ENCODE results near the gene MARVELD2.

MARVELD2 gene

DNA sequence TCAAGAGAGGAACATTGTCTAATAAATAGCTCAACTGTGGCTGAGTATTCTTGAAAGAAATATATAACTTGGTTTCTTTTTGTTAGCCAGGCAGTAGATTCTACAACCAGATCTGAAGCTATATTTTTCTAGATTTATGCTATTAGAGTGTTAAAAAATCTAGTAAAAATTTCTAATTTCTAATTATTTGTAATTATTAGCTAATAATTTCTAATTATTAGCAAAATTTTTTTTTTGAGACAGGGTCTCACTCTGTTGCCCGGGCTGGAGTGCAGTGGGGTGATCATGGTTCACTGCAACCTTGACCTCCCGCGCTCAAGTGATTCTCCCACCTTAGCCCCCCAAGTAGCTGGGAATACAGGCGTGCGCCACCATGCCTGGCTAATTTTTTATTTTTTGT, 42.5 kb upstream of the MARVELD2 start:
- no peak for DNase-seq
- Histone ChIP-seq H3K36me3 (replicated peaks) (peaks cover 8% of the 10 kb centered on the region), H3K27ac (no peak overlapping the region), H3K4me3 (ENCODE audit: low read depth, low read length) (no peak overlapping the region), H3K27me3 (replicated peaks) (no peaks in the 10 kb centered on the region)
- TF ChIP-seq, protein P1, sequence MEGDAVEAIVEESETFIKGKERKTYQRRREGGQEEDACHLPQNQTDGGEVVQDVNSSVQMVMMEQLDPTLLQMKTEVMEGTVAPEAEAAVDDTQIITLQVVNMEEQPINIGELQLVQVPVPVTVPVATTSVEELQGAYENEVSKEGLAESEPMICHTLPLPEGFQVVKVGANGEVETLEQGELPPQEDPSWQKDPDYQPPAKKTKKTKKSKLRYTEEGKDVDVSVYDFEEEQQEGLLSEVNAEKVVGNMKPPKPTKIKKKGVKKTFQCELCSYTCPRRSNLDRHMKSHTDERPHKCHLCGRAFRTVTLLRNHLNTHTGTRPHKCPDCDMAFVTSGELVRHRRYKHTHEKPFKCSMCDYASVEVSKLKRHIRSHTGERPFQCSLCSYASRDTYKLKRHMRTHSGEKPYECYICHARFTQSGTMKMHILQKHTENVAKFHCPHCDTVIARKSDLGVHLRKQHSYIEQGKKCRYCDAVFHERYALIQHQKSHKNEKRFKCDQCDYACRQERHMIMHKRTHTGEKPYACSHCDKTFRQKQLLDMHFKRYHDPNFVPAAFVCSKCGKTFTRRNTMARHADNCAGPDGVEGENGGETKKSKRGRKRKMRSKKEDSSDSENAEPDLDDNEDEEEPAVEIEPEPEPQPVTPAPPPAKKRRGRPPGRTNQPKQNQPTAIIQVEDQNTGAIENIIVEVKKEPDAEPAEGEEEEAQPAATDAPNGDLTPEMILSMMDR (IDR thresholded peaks at IDR 0.05; ENCODE audit: low read depth, low read length, missing control alignments): no peak
- in situ Hi-C loops (cut with HindIII; ENCODE audit: low pct_ligation_motif_present, low sequenced_read_pairs): no loop called here

DNA sequence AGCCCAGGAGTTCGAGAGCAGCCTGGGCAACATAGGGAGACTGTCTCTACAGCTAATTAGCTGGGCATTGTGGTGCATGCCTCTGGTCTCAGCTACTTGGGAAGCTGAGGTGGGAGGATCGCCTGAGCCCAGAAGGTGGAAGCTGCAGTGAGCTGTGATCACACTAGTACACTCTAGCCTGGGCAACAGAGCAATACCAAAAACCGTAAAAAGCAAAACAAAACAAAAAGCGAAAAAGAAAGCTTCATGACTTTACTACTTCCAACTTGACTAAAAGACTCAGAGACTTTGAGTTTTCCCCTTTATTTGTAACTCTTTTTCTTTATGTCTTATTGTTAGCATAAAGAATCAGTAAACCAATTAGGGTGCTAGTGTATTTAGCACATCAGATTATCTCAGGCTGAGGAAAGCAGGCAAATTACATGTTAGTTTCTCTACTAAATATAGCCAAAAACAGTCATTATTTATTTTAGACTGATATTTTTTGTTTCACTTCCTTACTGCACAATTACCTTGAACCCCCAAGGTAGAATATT, 39.9 kb upstream of the MARVELD2 start:
- Histone ChIP-seq H3K4me3 (ENCODE audit: low read depth, low read length) (no peak overlapping the region), H3K27me3 (replicated peaks) (no peaks in the 10 kb centered on the region), H3K36me3 (replicated peaks) (peaks cover 10% of the 10 kb centered on the region), H3K27ac (no peak overlapping the region)
- no peak for DNase-seq
- in situ Hi-C loops (cut with HindIII; ENCODE audit: low pct_ligation_motif_present, low sequenced_read_pairs): no loop called here
- TF ChIP-seq, protein P1 (IDR thresholded peaks at IDR 0.05; ENCODE audit: low read depth, low read length, missing control alignments): no peak

- no peak for DNase-seq
- no peak overlapping the region for H3K27ac ChIP-seq
- in situ Hi-C loops (cut with HindIII; ENCODE audit: low pct_ligation_motif_present, low sequenced_read_pairs): no loop called here
- TF ChIP-seq, protein P1 (IDR thresholded peaks at IDR 0.05; ENCODE audit: low read depth, low read length, missing control alignments): no peak
- no peaks in the 10 kb centered on the region for H3K27me3 ChIP-seq (replicated peaks)
- H3K36me3 ChIP-seq (replicated peaks): peaks cover 19% of the 10 kb centered on the region
- H3K4me3 ChIP-seq (ENCODE audit: low read depth, low read length): no peak overlapping the region
These were observed 36.5 kb upstream of the MARVELD2 start for GRCh38 chr5:69378376-69378775.

DNA sequence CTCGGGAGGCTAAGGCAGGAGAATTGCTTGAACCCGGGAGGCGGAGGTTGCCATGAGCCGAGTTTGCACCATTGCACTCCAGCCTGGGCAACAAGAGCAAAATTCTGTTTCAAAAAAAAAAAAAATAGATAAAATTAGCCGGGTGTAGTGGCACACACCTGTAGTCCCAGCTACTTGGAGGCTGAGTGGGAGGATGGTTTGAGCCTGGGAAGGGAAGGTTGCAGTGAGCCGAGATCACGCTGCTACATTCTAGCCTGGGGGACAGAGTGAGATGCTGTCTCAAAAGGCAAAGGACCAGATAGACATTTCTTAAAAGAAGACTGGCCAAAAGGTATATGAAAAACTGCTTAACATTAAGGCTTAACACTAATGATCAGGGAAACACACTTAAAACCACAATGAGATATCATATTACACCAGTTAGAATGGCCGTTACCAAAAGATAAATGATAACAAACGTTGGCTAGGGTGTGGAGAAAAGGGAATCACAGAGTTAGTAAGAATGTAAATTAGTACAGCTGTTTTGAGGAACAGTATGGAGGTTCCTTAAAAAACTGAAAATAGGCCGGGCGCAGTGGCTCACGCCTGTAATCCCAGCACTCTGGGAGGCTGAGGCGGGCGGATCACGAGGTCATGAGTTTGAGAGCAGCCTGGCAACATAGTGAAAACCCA, 10.1 kb upstream of the MARVELD2 start:
- DNase-seq: no peak
- in situ Hi-C loops (cut with HindIII; ENCODE audit: low pct_ligation_motif_present, low sequenced_read_pairs): no loop called here
- TF ChIP-seq, protein P1 (IDR thresholded peaks at IDR 0.05; ENCODE audit: low read depth, low read length, missing control alignments): no peak
- Histone ChIP-seq H3K4me3 (ENCODE audit: low read depth, low read length) (no peak overlapping the region), H3K27ac (no peak overlapping the region), H3K27me3 (replicated peaks) (no peaks in the 10 kb centered on the region), H3K36me3 (replicated peaks) (peaks cover 7% of the 10 kb centered on the region)

- TF ChIP-seq, protein P1 (IDR thresholded peaks at IDR 0.05; ENCODE audit: low read depth, low read length, missing control alignments): no peak
- Histone ChIP-seq H3K36me3 (replicated peaks) (peaks cover 3% of the 10 kb centered on the region), H3K27me3 (replicated peaks) (no peaks in the 10 kb centered on the region), H3K27ac (no peak overlapping the region), H3K4me3 (ENCODE audit: low read depth, low read length) (peak overlapping the region; percentile 59)
- DNase-seq: no peak
- in situ Hi-C loops (cut with HindIII; ENCODE audit: low pct_ligation_motif_present, low sequenced_read_pairs): no loop called here
These were observed 655 bp downstream of the MARVELD2 start for GRCh38 chr5:69415584-69415958.

GRCh38 chr5:69416180-69416579, 1.3 kb downstream of the MARVELD2 start:
- no peak overlapping the region for H3K4me3 ChIP-seq (ENCODE audit: low read depth, low read length)
- no peak overlapping the region for H3K27ac ChIP-seq
- no peak for DNase-seq
- peaks cover 2% of the 10 kb centered on the region for H3K36me3 ChIP-seq (replicated peaks)
- TF ChIP-seq, protein P1 (IDR thresholded peaks at IDR 0.05; ENCODE audit: low read depth, low read length, missing control alignments): no peak
- in situ Hi-C loops (cut with HindIII; ENCODE audit: low pct_ligation_motif_present, low sequenced_read_pairs): no loop called here
- no peaks in the 10 kb centered on the region for H3K27me3 ChIP-seq (replicated peaks)
